Effector CD8-positive, alpha-beta T cell (primary cell): ENCODE results near the gene ACKR4.
"Not testable (repeated sequence)": the region's sequence is repeated elsewhere in the genome, so short reads cannot be mapped to it uniquely, and the experiment has no call there.

ENCODE experiments used
- DNase-seq: peaks from one replicate; lab custom pipeline; 2025; lab: John Stamatoyannopoulos, UW

ACKR4 gene

GRCh38 chr3:132594498-132594897 lies 2.6 kb upstream of the ACKR4 start:
- DNase-seq = no peak

- DNase-seq = no peak
Observed at GRCh38 chr3:132595014-132595413, 2.1 kb upstream of the ACKR4 start.

GRCh38 chr3:132596326-132596725 lies 744 bp upstream of the ACKR4 start:
- DNase-seq = no peak

- no peak for DNase-seq
Observed at GRCh38 chr3:132597660-132598059, 590 bp downstream of the ACKR4 start.

GRCh38 chr3:132598181-132598580 lies 1.1 kb downstream of the ACKR4 start:
- DNase-seq = no peak

GRCh38 chr3:132600614-132601013 lies 3.5 kb downstream of the ACKR4 start:
- not testable (repeated sequence) for DNase-seq

- DNase-seq = no peak
Observed at GRCh38 chr3:132605374-132605792, 8.3 kb downstream of the ACKR4 start.

GRCh38 chr3:132606085-132606484 lies 9.0 kb downstream of the ACKR4 start:
- DNase-seq = no peak

- DNase-seq = not testable (repeated sequence)
Observed at GRCh38 chr3:132606620-132607019, 9.6 kb downstream of the ACKR4 start.

GRCh38 chr3:132615301-132615700 lies 18.2 kb downstream of the ACKR4 start:
- DNase-seq = not testable (repeated sequence)

GRCh38 chr3:132615881-132616280 lies 18.8 kb downstream of the ACKR4 start:
- DNase-seq = no peak

- no peak for DNase-seq
Observed at GRCh38 chr3:132616780-132617179, 19.7 kb downstream of the ACKR4 start.

- no peak for DNase-seq
Observed at GRCh38 chr3:132622148-132622547, 25.1 kb downstream of the ACKR4 start.

- DNase-seq = no peak
Observed at GRCh38 chr3:132622761-132623160, 25.7 kb downstream of the ACKR4 start.

- DNase-seq = no peak
Observed at GRCh38 chr3:132623646-132624045, 26.6 kb downstream of the ACKR4 start.

GRCh38 chr3:132624790-132625189 lies 27.7 kb downstream of the ACKR4 start:
- DNase-seq = no peak

- DNase-seq = no peak
Observed at GRCh38 chr3:132625613-132626012, 28.5 kb downstream of the ACKR4 start.

- no peak for DNase-seq
Observed at GRCh38 chr3:132626955-132627354, 29.9 kb downstream of the ACKR4 start.

GRCh38 chr3:132628157-132628556 lies 31.1 kb downstream of the ACKR4 start:
- no peak for DNase-seq

- no peak for DNase-seq
Observed at GRCh38 chr3:132629928-132630327, 32.9 kb downstream of the ACKR4 start.

- DNase-seq = no peak
Observed at GRCh38 chr3:132630612-132631011, 33.5 kb downstream of the ACKR4 start.

- DNase-seq = no peak
Observed at GRCh38 chr3:132635052-132635451, 38.0 kb downstream of the ACKR4 start.

GRCh38 chr3:132637590-132637989 lies 40.5 kb downstream of the ACKR4 start:
- DNase-seq = no peak

- no peak for DNase-seq
Observed at GRCh38 chr3:132638706-132639105, 41.6 kb downstream of the ACKR4 start.

GRCh38 chr3:132641427-132641826 lies 44.4 kb downstream of the ACKR4 start:
- DNase-seq = not testable (repeated sequence)
